ENCODE results near the gene P2RX3. TPM values are rescaled to one million over a fixed set of nuclear protein-coding genes. Genes with fewer than 3 reads are reported as not detected.

Gene P2RX3
- total RNA-seq, 3 donors from 2014 or later, result not detected

DNA sequence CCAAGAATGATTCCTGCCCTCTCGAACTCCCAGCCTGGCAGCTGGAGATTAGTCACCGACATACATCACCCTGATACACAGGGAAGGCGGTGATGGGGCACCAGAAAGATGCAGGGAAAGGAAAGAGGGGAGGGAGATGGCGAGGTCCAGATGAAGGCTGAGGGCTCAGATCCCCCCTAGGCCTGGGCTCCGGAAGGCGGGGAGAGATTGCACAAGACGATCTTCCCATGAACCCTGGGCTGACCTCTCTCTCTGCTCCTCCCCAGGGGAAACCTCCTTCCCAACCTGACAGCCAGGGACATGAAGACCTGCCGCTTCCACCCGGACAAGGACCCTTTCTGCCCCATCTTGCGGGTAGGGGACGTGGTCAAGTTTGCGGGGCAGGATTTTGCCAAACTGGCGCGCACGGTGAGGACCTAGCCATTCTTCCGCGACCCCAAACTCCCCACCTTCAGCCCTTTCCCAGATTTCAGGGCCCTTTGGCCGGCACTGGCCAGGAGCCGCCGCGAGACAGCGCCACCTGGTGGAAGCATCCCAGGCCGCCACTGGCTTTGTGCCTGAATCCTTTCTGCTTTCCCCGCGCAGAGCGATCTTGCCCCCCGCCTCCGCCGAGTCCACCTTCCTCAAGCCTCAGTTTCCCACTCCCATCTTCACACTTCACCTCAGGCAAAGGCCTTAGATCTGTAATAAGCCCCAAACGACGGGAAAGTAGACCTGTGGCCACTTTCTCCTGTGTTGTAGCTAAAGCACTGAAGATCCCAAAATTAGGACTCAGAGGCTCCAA, 11.5 kb downstream of the P2RX3 start:
- Histone ChIP-seq H3K36me3 (ENCODE audit: low read depth) (no peaks in the 10 kb centered on the region), H3K9me3 (no peaks in the 10 kb centered on the region), H3K4me1 (ENCODE audit: low read depth) (no peaks in the 10 kb centered on the region), H3K4me3 (no peak overlapping the region)
- intact Hi-C loops (cut with DNase I, micrococcal nuclease), result loop anchor here in 1 of 2 donors (10.0 kb wide), 1 partner anchor 295 kb away; the partner anchor contains the start of gene YPEL4
- TF ChIP-seq, protein P1, sequence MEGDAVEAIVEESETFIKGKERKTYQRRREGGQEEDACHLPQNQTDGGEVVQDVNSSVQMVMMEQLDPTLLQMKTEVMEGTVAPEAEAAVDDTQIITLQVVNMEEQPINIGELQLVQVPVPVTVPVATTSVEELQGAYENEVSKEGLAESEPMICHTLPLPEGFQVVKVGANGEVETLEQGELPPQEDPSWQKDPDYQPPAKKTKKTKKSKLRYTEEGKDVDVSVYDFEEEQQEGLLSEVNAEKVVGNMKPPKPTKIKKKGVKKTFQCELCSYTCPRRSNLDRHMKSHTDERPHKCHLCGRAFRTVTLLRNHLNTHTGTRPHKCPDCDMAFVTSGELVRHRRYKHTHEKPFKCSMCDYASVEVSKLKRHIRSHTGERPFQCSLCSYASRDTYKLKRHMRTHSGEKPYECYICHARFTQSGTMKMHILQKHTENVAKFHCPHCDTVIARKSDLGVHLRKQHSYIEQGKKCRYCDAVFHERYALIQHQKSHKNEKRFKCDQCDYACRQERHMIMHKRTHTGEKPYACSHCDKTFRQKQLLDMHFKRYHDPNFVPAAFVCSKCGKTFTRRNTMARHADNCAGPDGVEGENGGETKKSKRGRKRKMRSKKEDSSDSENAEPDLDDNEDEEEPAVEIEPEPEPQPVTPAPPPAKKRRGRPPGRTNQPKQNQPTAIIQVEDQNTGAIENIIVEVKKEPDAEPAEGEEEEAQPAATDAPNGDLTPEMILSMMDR (IDR thresholded peaks at IDR 0.05), result peak; percentile 95
- ATAC-seq (peak; percentile 70), DNase-seq (peak; percentile 66 to 78 (median 76))

DNA sequence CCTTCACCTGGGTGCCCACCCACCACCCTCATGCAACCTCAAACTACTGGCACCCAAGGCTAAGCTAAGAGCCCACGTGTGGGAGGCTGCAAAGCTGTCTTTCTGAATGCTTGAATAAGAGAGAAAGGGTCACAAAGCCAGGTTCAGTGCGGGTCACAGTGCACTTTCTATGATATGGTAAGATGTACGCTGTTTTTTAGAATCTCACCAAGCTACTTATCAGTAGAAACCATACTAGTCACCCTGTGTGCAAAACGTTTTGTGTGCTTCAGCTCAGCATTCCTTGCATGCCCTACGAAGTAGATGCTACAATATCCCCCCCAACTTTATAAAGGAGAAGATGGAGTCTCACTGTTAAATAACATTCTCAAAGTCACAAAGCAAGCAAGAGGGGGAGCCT, 14.9 kb downstream of the P2RX3 start:
- Histone ChIP-seq H3K4me1 (ENCODE audit: low read depth) (no peaks in the 10 kb centered on the region), H3K36me3 (ENCODE audit: low read depth) (no peaks in the 10 kb centered on the region), H3K4me3 (no peak overlapping the region), H3K9me3 (no peaks in the 10 kb centered on the region)
- DNase-seq (no peak), ATAC-seq (no peak)
- intact Hi-C loops (cut with DNase I, micrococcal nuclease), result no loop called here
- TF ChIP-seq, protein P1 (IDR thresholded peaks at IDR 0.05), result no peak

DNA sequence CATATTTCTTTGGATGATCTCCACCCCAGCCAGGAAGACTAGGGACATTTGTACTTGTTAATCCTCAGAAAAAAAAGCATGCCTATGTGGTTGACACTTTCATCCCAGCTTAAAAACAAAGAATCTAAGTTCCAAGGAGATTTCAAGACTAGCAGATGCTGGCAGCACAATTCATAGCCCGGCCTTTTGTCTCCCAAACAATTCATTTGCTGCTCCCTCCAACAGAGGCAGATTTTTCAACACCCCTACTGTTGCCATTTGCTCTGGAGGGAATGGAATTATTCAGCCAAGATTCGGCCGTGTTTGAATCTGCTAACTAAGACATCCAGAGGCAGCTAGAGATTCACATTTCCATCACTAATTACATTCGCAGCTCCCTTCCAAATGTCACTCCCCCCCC, 15.3 kb downstream of the P2RX3 start:
- no peak overlapping the region for H3K4me3 ChIP-seq
- intact Hi-C loops (cut with DNase I, micrococcal nuclease), result no loop called here
- ATAC-seq (no peak), DNase-seq (no peak)
- no peaks in the 10 kb centered on the region for H3K36me3 ChIP-seq (ENCODE audit: low read depth)
- H3K4me1 ChIP-seq (ENCODE audit: low read depth), result no peaks in the 10 kb centered on the region
- no peaks in the 10 kb centered on the region for H3K9me3 ChIP-seq
- TF ChIP-seq, protein P1 (IDR thresholded peaks at IDR 0.05), result no peak

DNA sequence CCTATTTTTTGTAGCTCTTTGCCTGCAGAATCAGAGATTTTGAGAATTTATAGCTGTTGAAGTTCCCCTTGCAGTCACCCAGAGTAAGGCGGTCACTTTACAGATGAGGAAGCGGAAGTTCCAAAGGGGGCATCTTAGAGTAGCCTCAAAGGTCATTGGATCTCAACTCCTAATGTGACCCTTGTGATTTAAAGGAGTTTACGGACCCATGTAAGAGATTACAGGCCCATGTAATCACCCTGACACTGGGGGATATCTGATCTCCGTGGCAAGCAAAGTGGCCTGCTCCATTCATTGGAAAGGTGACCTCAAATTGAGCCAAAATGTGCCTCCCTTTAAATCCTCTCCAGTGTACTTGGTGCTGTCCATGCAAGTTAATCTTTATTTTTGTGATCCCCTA, 15.7 kb downstream of the P2RX3 start:
- Histone ChIP-seq H3K4me3 (no peak overlapping the region), H3K9me3 (no peaks in the 10 kb centered on the region), H3K4me1 (ENCODE audit: low read depth) (no peaks in the 10 kb centered on the region), H3K36me3 (ENCODE audit: low read depth) (no peaks in the 10 kb centered on the region)
- DNase-seq (no peak), ATAC-seq (no peak)
- intact Hi-C loops (cut with DNase I, micrococcal nuclease), result no loop called here
- TF ChIP-seq, protein P1 (IDR thresholded peaks at IDR 0.05), result no peak

DNA sequence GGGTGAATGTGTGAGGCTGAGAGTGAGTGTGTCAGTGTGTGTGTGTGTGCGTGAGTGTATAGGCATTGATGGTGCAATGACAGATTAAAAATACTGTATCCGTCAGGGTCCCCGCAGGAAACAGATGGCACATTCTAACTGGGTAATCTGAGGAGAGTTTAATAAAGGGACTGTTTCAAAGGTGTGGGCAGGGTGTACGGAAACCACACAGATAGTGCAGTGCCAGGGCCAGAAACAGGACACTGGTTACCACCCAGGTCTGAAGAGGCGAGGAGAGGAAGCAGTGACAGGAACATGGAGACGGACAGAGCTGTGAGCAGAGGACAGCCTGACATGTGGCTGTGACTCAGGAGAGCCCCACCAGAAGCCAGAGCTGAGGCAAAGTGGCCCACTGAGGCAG, 16.5 kb downstream of the P2RX3 start:
- Histone ChIP-seq H3K36me3 (ENCODE audit: low read depth) (no peaks in the 10 kb centered on the region), H3K9me3 (no peaks in the 10 kb centered on the region), H3K4me1 (ENCODE audit: low read depth) (no peaks in the 10 kb centered on the region), H3K4me3 (no peak overlapping the region)
- intact Hi-C loops (cut with DNase I, micrococcal nuclease), result no loop called here
- no peak for DNase-seq
- TF ChIP-seq, protein P1 (IDR thresholded peaks at IDR 0.05), result no peak
- no peak for ATAC-seq
